ENCODE data around the gene TTC23L.

TTC23L gene

DNA sequence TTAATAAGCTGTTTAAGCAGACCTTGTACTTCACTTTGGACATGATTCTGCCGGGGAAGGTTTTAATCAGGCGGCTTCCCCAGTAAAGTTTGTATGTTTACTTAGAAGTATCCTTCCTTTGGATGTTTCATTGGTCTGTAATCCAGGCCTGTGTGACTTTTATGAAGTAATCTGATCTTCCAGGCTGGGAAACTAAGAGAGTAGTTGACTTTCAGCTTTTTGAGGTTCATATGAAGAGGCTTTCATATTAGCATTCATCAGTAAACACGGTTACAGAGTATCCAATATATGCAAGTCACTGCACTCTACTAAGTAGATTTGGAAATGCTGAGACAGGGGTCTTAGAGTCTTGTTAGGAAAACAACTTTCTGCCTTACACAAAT lies 91.5 kb downstream of the TTC23L start:
- H3K27ac ChIP-seq, result peak overlapping the region; percentile 99
- TF ChIP-seq CTCF (conservative IDR thresholded peaks at IDR 0.05) (no peak), ZFX (IDR thresholded peaks at IDR 0.05) (no peak)

GRCh38 chr5:34930870-34931269 lies 91.9 kb downstream of the TTC23L start:
- TF ChIP-seq CTCF (conservative IDR thresholded peaks at IDR 0.05) (no peak), ZFX (IDR thresholded peaks at IDR 0.05) (no peak)
- peak overlapping the region; percentile 38; the same call in 1 of the 2 replicates for H3K27ac ChIP-seq

DNA sequence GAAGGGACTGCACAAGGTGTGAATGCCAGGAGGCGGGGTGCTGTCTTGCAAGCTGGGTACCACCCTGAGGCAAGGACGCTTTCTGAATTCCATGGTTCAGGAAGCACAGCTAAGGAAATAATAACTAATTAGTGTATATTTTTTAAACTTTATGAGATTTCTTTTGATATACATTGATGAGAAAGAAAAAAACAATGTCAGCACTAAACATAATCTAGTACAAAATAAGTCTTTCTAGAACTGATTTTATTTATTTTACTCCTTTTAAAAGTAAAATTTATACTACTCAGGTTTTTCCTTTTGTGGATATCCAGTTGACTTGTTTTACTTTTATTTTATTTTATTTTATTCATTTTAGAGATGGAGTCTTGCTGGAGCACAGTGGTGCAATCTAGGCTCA lies 94.0 kb downstream of the TTC23L start:
- TF ChIP-seq CTCF (conservative IDR thresholded peaks at IDR 0.05), result no peak
- no peak for TF ChIP-seq ZFX (IDR thresholded peaks at IDR 0.05)
- no peak overlapping the region for H3K27ac ChIP-seq

- no peak overlapping the region for H3K27ac ChIP-seq
- TF ChIP-seq CTCF (conservative IDR thresholded peaks at IDR 0.05) (no peak), ZFX (IDR thresholded peaks at IDR 0.05) (no peak)
Measured at GRCh38 chr5:34941936-34942335, 103.0 kb downstream of the TTC23L start.

GRCh38 chr5:34944044-34944443 lies 105.1 kb downstream of the TTC23L start:
- H3K27ac ChIP-seq, result no peak overlapping the region
- TF ChIP-seq CTCF (conservative IDR thresholded peaks at IDR 0.05) (no peak), ZFX (IDR thresholded peaks at IDR 0.05) (no peak)

GRCh38 chr5:34944460-34945047 lies 105.6 kb downstream of the TTC23L start:
- no peak overlapping the region for H3K27ac ChIP-seq
- TF ChIP-seq ZFX (IDR thresholded peaks at IDR 0.05), result no peak
- no peak for TF ChIP-seq CTCF (conservative IDR thresholded peaks at IDR 0.05)
